Activated T-cell treated with anti-CD3 and anti-CD28 coated beads for 48 hours (primary cell): ENCODE results near the gene CNNM1.
A peak's percentile ranks its signal among the peaks of the same experiment; 100 is the strongest.

ENCODE experiments used
- DNase-seq: peaks from one replicate; pipeline ENCODE4 v3.0.0-alpha.2; 2020; ENCODE audit warnings: low read depth

Gene CNNM1

GRCh38 chr10:99418910-99419624, 89.9 kb downstream of the CNNM1 start:
- DNase-seq = no peak

- no peak for DNase-seq
Measured at GRCh38 chr10:99419688-99420087, 90.5 kb downstream of the CNNM1 start.

- no peak for DNase-seq
Measured at GRCh38 chr10:99421233-99421739, 92.1 kb downstream of the CNNM1 start.

- no peak for DNase-seq
Measured at GRCh38 chr10:99422529-99423096, 93.5 kb downstream of the CNNM1 start.

- DNase-seq = no peak
Measured at GRCh38 chr10:99424656-99425055, 95.5 kb downstream of the CNNM1 start.

- no peak for DNase-seq
Measured at GRCh38 chr10:99425204-99425603, 96.0 kb downstream of the CNNM1 start.

- DNase-seq = no peak
Measured at GRCh38 chr10:99426689-99427088, 97.5 kb downstream of the CNNM1 start.

GRCh38 chr10:99427566-99428190, 98.5 kb downstream of the CNNM1 start:
- DNase-seq = no peak

- DNase-seq = no peak
Measured at GRCh38 chr10:99429517-99430095, 100.5 kb downstream of the CNNM1 start.

- no peak for DNase-seq
Measured at GRCh38 chr10:99430116-99430450, 100.9 kb downstream of the CNNM1 start.

GRCh38 chr10:99430451-99431189, 101.5 kb downstream of the CNNM1 start, which contains the start of gene GOT1:
TSS of gene GOT1 (minus strand) at chr10:99430624. CDS start at chr10:99430565, 59 bp downstream.
- peak; percentile 90 for DNase-seq

GRCh38 chr10:99431190-99431760, 102.1 kb downstream of the CNNM1 start:
- peak; percentile 6 for DNase-seq

GRCh38 chr10:99432047-99432446, 102.9 kb downstream of the CNNM1 start:
- no peak for DNase-seq

GRCh38 chr10:99432881-99433280, 103.7 kb downstream of the CNNM1 start:
- DNase-seq = no peak

GRCh38 chr10:99433378-99434020, 104.3 kb downstream of the CNNM1 start:
- DNase-seq = no peak

- no peak for DNase-seq
Measured at GRCh38 chr10:99435986-99436638, 107.0 kb downstream of the CNNM1 start.

- no peak for DNase-seq
Measured at GRCh38 chr10:99438890-99439289, 109.7 kb downstream of the CNNM1 start.

GRCh38 chr10:99442394-99442793, 113.2 kb downstream of the CNNM1 start:
- no peak for DNase-seq

GRCh38 chr10:99443500-99443899, 114.3 kb downstream of the CNNM1 start:
- no peak for DNase-seq
